ENCODE results near the gene ZEB1.

Gene ZEB1

DNA sequence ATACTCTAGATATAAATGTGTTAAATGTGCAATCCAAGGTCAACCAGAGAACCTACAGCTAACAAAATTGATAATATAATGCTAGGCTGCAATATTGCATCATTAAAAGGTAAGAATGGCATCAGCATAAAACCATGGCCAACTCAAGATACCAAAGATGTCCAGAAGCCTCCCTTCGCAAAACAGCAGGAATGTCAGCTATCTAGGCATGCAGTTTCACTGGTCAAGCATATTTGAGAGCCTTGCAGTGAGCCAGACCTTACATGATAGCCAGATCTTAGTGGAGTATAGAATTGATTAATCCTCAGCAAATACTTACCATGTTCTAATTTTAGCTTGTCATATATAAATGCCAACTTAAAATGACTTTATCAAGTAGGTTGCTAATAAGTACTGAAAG lies 138.8 kb downstream of the ZEB1 start:
- WGBS (ENCODE audit: extremely low coverage, insufficient coverage, low lambda C conversion rate): no CpG with 5 or more reads among the region's 1 CpG
- Histone ChIP-seq H2BK120ac (ENCODE audit: low read depth, low read length) (no peak overlapping the region), H3K79me2 (ENCODE audit: control insufficient read depth, insufficient read depth, low read length) (no peaks in the 10 kb centered on the region), H3K27me3 (ENCODE audit: insufficient read depth, low read length, poor library complexity) (no peaks in the 10 kb centered on the region), H3K23ac (ENCODE audit: low read length) (no peak overlapping the region), H3K4me2 (ENCODE audit: low read length) (no peak overlapping the region), H3K4me3 (ENCODE audit: low read length) (no peak overlapping the region), H2BK5ac (ENCODE audit: low read length) (no peak overlapping the region), H3K4me1 (ENCODE audit: control insufficient read depth, low read depth, low read length) (no peaks in the 10 kb centered on the region), H3K79me1 (ENCODE audit: low read length) (no peaks in the 10 kb centered on the region), H3K4ac (ENCODE audit: low read depth, low read length) (no peak overlapping the region), H2BK15ac (replicated peaks; ENCODE audit: low read depth) (no peak overlapping the region), H2AK5ac (ENCODE audit: low read length) (no peak overlapping the region), H3K56ac (ENCODE audit: low read length) (no peak overlapping the region), H3K27ac (ENCODE audit: low read depth, low read length) (no peak overlapping the region), H3K18ac (ENCODE audit: low read length) (no peak overlapping the region), H4K5ac (ENCODE audit: low read length) (no peak overlapping the region), H3K9ac (ENCODE audit: low read length) (no peak overlapping the region), H3K36me3 (ENCODE audit: control insufficient read depth, insufficient read depth, low read length) (no peaks in the 10 kb centered on the region), H4K8ac (ENCODE audit: low read depth, low read length) (no peak overlapping the region)
- DNase-seq: no peak

DNA sequence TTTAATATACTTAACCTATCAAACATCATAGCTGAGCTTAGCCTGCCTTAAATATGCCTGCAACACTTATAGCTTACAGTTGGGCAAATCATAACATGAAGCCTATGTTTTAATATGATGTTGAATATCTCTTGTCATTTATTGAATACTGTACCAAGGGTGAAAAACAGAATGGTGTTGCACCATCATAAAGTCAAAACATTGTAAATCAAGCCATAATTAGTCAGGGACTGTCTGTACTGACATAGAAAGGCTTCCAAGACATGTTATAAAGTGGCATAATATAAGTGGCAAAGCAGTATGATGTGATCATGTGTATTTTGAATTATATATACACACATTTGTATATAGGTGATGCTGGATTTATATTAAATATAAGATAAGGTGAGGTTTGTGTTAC lies 140.0 kb downstream of the ZEB1 start:
- Histone ChIP-seq H2BK5ac (ENCODE audit: low read length) (no peak overlapping the region), H3K27me3 (ENCODE audit: insufficient read depth, low read length, poor library complexity) (no peaks in the 10 kb centered on the region), H3K9ac (ENCODE audit: low read length) (no peak overlapping the region), H4K5ac (ENCODE audit: low read length) (no peak overlapping the region), H4K8ac (ENCODE audit: low read depth, low read length) (no peak overlapping the region), H3K4me1 (ENCODE audit: control insufficient read depth, low read depth, low read length) (no peaks in the 10 kb centered on the region), H3K4me3 (ENCODE audit: low read length) (no peak overlapping the region), H2BK120ac (ENCODE audit: low read depth, low read length) (no peak overlapping the region), H3K4me2 (ENCODE audit: low read length) (no peak overlapping the region), H3K79me1 (ENCODE audit: low read length) (no peaks in the 10 kb centered on the region), H3K18ac (ENCODE audit: low read length) (no peak overlapping the region), H3K79me2 (ENCODE audit: control insufficient read depth, insufficient read depth, low read length) (no peaks in the 10 kb centered on the region), H3K36me3 (ENCODE audit: control insufficient read depth, insufficient read depth, low read length) (no peaks in the 10 kb centered on the region), H3K27ac (ENCODE audit: low read depth, low read length) (no peak overlapping the region), H2BK15ac (replicated peaks; ENCODE audit: low read depth) (no peak overlapping the region), H2AK5ac (ENCODE audit: low read length) (no peak overlapping the region), H3K23ac (ENCODE audit: low read length) (no peak overlapping the region), H3K4ac (ENCODE audit: low read depth, low read length) (no peak overlapping the region), H3K56ac (ENCODE audit: low read length) (no peak overlapping the region)
- no peak for DNase-seq

DNA sequence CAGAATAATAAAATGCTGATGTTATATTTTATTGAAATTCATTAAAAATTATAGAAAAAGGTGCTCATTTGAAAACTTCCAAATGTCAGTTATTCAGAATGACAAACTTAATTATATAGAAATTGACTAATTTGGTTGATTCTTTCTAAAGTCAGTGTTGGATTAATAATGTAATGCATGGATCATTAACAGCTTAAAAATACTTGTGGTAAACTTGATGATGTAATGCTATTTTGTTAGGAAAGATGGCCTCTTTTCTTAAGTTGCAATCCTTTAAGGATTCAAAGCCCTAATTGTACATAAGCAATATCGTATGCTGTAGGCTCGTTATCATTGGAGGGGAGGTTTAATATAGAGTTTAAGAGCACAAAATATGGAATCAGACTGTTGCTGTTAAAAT lies 141.2 kb downstream of the ZEB1 start:
- H4K5ac ChIP-seq (ENCODE audit: low read length): no peak overlapping the region
- H3K27ac ChIP-seq (ENCODE audit: low read depth, low read length): no peak overlapping the region
- no peak overlapping the region for H2BK15ac ChIP-seq (replicated peaks; ENCODE audit: low read depth)
- no peak overlapping the region for H3K4ac ChIP-seq (ENCODE audit: low read depth, low read length)
- no peak overlapping the region for H3K9ac ChIP-seq (ENCODE audit: low read length)
- no peak overlapping the region for H2AK5ac ChIP-seq (ENCODE audit: low read length)
- H3K36me3 ChIP-seq (ENCODE audit: control insufficient read depth, insufficient read depth, low read length): no peaks in the 10 kb centered on the region
- H4K8ac ChIP-seq (ENCODE audit: low read depth, low read length): no peak overlapping the region
- H3K56ac ChIP-seq (ENCODE audit: low read length): no peak overlapping the region
- H3K79me2 ChIP-seq (ENCODE audit: control insufficient read depth, insufficient read depth, low read length): no peaks in the 10 kb centered on the region
- no peak for DNase-seq
- no peaks in the 10 kb centered on the region for H3K27me3 ChIP-seq (ENCODE audit: insufficient read depth, low read length, poor library complexity)
- H3K79me1 ChIP-seq (ENCODE audit: low read length): no peaks in the 10 kb centered on the region
- no peak overlapping the region for H3K4me3 ChIP-seq (ENCODE audit: low read length)
- no peak overlapping the region for H3K18ac ChIP-seq (ENCODE audit: low read length)
- H2BK5ac ChIP-seq (ENCODE audit: low read length): no peak overlapping the region
- H2BK120ac ChIP-seq (ENCODE audit: low read depth, low read length): no peak overlapping the region
- H3K4me2 ChIP-seq (ENCODE audit: low read length): no peak overlapping the region
- H3K4me1 ChIP-seq (ENCODE audit: control insufficient read depth, low read depth, low read length): no peaks in the 10 kb centered on the region
- no peak overlapping the region for H3K23ac ChIP-seq (ENCODE audit: low read length)
- WGBS (ENCODE audit: extremely low coverage, insufficient coverage, low lambda C conversion rate): no CpG with 5 or more reads among the region's 2 CpGs

DNA sequence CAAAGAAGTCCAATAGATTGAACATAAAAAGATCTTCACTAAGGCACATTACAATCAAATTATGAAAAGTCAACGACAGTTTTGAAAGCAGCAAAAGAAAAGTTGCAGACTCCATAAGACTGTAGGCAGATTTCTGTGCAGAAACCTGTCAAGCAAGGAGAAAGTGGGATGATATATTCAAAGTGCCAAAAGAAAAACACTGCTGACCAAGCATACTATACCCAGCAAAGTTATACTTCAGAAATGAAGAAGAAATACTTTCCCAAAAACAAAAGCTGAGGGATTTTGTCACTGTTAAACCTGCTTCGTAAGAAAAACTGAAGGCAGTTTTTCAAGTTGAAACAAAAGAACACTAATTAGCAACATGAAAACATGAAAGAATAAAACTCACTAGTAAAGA lies 145.5 kb downstream of the ZEB1 start:
- Histone ChIP-seq H3K4ac (ENCODE audit: low read depth, low read length) (no peak overlapping the region), H3K4me1 (ENCODE audit: control insufficient read depth, low read depth, low read length) (no peaks in the 10 kb centered on the region), H2BK120ac (ENCODE audit: low read depth, low read length) (no peak overlapping the region), H4K5ac (ENCODE audit: low read length) (no peak overlapping the region), H3K79me2 (ENCODE audit: control insufficient read depth, insufficient read depth, low read length) (no peaks in the 10 kb centered on the region), H2BK5ac (ENCODE audit: low read length) (no peak overlapping the region), H2BK15ac (replicated peaks; ENCODE audit: low read depth) (no peak overlapping the region), H3K27me3 (ENCODE audit: insufficient read depth, low read length, poor library complexity) (no peaks in the 10 kb centered on the region), H3K79me1 (ENCODE audit: low read length) (no peaks in the 10 kb centered on the region), H3K23ac (ENCODE audit: low read length) (no peak overlapping the region), H3K27ac (ENCODE audit: low read depth, low read length) (no peak overlapping the region), H3K9ac (ENCODE audit: low read length) (no peak overlapping the region), H3K36me3 (ENCODE audit: control insufficient read depth, insufficient read depth, low read length) (no peaks in the 10 kb centered on the region), H3K56ac (ENCODE audit: low read length) (no peak overlapping the region), H3K4me2 (ENCODE audit: low read length) (no peak overlapping the region), H2AK5ac (ENCODE audit: low read length) (no peak overlapping the region), H3K18ac (ENCODE audit: low read length) (no peak overlapping the region), H4K8ac (ENCODE audit: low read depth, low read length) (no peak overlapping the region), H3K4me3 (ENCODE audit: low read length) (no peak overlapping the region)
- WGBS (ENCODE audit: extremely low coverage, insufficient coverage, low lambda C conversion rate): no CpG with 5 or more reads among the region's 2 CpGs
- no peak for DNase-seq

DNA sequence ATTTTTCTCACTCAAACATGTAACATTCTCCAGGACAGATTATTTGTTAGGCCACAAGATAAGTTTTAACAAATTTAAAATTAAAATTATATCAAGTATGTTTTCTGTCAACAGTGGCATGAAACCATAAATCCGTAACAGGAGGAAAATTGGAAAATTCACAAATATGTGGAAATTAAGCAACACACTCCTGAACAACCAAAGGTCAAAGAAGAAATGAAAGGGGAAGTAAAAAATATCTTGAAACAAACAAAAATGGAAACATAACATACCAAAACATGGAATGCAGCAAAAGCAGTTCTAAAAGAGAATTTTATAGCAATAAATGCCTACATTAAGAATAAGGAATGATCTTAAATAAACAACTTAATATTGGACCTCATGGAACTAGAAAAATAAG lies 147.3 kb downstream of the ZEB1 start:
- no peak overlapping the region for H3K27ac ChIP-seq (ENCODE audit: low read depth, low read length)

DNA sequence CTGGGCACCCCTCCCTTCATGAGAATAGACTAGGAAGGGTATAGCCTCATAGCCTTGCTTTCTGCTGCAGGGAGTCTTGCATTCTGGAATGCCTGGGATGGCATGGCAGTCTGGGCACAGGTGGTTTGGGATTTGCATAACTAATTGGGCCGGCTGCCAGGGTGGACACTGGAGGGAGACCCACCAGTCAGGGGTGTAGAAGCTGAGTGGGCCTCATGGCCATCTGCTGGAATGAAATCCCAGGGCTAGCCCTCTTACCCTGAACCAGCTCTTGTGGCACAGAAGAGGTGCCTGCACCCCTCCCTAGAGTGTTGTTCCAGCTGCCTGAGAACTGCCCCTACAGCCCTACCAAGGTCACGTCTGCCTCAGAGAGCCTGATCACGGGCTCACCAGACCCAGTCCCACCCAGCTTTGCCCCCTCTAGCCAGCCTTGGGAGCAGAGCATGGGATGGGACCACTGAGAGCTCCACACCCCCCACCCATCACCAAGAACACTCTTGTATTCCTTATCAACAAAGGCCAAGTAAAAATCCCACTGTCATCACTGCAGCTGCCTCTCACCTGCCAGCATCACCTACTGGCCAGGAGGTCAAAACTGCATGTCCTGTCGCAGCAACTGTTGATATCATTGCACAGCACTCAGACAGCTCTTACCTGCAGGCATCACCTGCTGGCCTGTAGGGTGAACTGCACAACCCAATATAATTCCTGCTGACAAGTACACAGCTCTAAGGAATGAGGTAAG lies 148.9 kb downstream of the ZEB1 start:
- Histone ChIP-seq H3K79me1 (ENCODE audit: low read length) (no peaks in the 10 kb centered on the region), H2AK5ac (ENCODE audit: low read length) (no peak overlapping the region), H4K8ac (ENCODE audit: low read depth, low read length) (no peak overlapping the region), H3K56ac (ENCODE audit: low read length) (no peak overlapping the region), H3K79me2 (ENCODE audit: control insufficient read depth, insufficient read depth, low read length) (no peaks in the 10 kb centered on the region), H3K23ac (ENCODE audit: low read length) (no peak overlapping the region), H2BK5ac (ENCODE audit: low read length) (no peak overlapping the region), H3K4ac (ENCODE audit: low read depth, low read length) (no peak overlapping the region), H3K4me2 (ENCODE audit: low read length) (no peak overlapping the region), H4K5ac (ENCODE audit: low read length) (no peak overlapping the region), H3K27me3 (ENCODE audit: insufficient read depth, low read length, poor library complexity) (no peaks in the 10 kb centered on the region), H3K18ac (ENCODE audit: low read length) (no peak overlapping the region), H3K27ac (ENCODE audit: low read depth, low read length) (no peak overlapping the region), H2BK120ac (ENCODE audit: low read depth, low read length) (no peak overlapping the region), H2BK15ac (replicated peaks; ENCODE audit: low read depth) (no peak overlapping the region), H3K9ac (ENCODE audit: low read length) (no peak overlapping the region), H3K4me3 (ENCODE audit: low read length) (no peak overlapping the region), H3K36me3 (ENCODE audit: control insufficient read depth, insufficient read depth, low read length) (no peaks in the 10 kb centered on the region), H3K4me1 (ENCODE audit: control insufficient read depth, low read depth, low read length) (no peaks in the 10 kb centered on the region)
- peak; percentile 91 for DNase-seq
- WGBS (ENCODE audit: extremely low coverage, insufficient coverage, low lambda C conversion rate): no CpG with 5 or more reads among the region's 4 CpGs

More for the DNA sequence above, 147.3 kb downstream of the ZEB1 start:
- H2AK5ac ChIP-seq (ENCODE audit: low read length): no peak overlapping the region
- no peaks in the 10 kb centered on the region for H3K27me3 ChIP-seq (ENCODE audit: insufficient read depth, low read length, poor library complexity)
- H3K4me1 ChIP-seq (ENCODE audit: control insufficient read depth, low read depth, low read length): no peaks in the 10 kb centered on the region
- no peaks in the 10 kb centered on the region for H3K36me3 ChIP-seq (ENCODE audit: control insufficient read depth, insufficient read depth, low read length)
- H3K18ac ChIP-seq (ENCODE audit: low read length): no peak overlapping the region
- H4K5ac ChIP-seq (ENCODE audit: low read length): no peak overlapping the region
- no peak overlapping the region for H2BK15ac ChIP-seq (replicated peaks; ENCODE audit: low read depth)
- H2BK5ac ChIP-seq (ENCODE audit: low read length): no peak overlapping the region
- no peak overlapping the region for H3K4me3 ChIP-seq (ENCODE audit: low read length)
- no peak overlapping the region for H2BK120ac ChIP-seq (ENCODE audit: low read depth, low read length)
- no peaks in the 10 kb centered on the region for H3K79me2 ChIP-seq (ENCODE audit: control insufficient read depth, insufficient read depth, low read length)
- H3K4ac ChIP-seq (ENCODE audit: low read depth, low read length): no peak overlapping the region
- no peak overlapping the region for H3K56ac ChIP-seq (ENCODE audit: low read length)
- H3K23ac ChIP-seq (ENCODE audit: low read length): no peak overlapping the region
- no peak for DNase-seq
- H3K9ac ChIP-seq (ENCODE audit: low read length): no peak overlapping the region
- H3K4me2 ChIP-seq (ENCODE audit: low read length): no peak overlapping the region
- no CpG with 5 or more reads among the region's 1 CpG for WGBS (ENCODE audit: extremely low coverage, insufficient coverage, low lambda C conversion rate)
- H3K79me1 ChIP-seq (ENCODE audit: low read length): no peaks in the 10 kb centered on the region
- H4K8ac ChIP-seq (ENCODE audit: low read depth, low read length): no peak overlapping the region
